Fibroblast of skin of right quadriceps (primary cell): ENCODE measurements around the gene CACNA2D4.

ENCODE experiments used
- DNase-seq: peaks from one replicate; pipeline ENCODE4 v3.0.0-alpha.2; 2013

CACNA2D4 gene

DNA sequence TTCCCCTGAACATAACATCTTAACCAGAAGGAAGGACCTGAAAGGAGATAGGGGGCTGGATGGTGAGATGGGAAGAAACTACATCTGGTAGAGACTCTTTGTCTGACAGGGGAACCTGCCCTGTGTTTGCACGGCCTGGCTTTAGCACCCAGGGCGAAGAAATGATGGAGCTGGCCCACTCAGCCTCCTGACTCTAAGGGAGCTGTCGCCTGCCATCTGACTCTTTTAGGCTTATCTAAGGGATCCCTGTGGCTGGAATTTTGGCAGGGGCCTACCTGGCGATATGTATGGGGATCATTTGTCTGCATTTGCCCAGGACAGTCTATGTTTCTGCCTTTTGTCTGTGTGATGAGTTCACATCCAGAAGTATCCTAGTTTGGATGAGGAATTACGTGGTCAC lies 15.6 kb upstream of the CACNA2D4 start:
- DNase-seq = no peak

- peak; percentile 56 for DNase-seq
These were observed 15.0 kb upstream of the CACNA2D4 start for GRCh38 chr12:1933342-1934051.

- no peak for DNase-seq
These were observed 13.9 kb upstream of the CACNA2D4 start for GRCh38 chr12:1932264-1932777.

DNA sequence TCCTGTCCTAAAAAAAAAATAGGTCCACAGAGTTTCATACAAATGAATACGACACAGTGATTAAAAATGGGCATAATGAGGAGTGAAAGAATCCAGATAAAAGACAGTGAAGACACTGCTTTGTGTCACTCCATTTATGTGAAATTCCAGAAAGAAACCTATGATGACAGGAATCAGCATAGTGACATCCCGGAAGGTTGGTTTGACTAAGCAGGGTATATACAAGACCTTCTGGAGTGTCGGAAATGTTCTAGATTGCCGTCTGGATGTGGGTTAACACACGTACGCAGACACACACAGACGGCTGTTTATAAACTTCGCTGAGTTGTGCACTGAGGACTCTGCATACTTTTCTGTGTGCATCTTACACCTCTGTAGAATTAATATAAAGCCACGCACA lies 13.2 kb upstream of the CACNA2D4 start:
- DNase-seq = no peak

DNA sequence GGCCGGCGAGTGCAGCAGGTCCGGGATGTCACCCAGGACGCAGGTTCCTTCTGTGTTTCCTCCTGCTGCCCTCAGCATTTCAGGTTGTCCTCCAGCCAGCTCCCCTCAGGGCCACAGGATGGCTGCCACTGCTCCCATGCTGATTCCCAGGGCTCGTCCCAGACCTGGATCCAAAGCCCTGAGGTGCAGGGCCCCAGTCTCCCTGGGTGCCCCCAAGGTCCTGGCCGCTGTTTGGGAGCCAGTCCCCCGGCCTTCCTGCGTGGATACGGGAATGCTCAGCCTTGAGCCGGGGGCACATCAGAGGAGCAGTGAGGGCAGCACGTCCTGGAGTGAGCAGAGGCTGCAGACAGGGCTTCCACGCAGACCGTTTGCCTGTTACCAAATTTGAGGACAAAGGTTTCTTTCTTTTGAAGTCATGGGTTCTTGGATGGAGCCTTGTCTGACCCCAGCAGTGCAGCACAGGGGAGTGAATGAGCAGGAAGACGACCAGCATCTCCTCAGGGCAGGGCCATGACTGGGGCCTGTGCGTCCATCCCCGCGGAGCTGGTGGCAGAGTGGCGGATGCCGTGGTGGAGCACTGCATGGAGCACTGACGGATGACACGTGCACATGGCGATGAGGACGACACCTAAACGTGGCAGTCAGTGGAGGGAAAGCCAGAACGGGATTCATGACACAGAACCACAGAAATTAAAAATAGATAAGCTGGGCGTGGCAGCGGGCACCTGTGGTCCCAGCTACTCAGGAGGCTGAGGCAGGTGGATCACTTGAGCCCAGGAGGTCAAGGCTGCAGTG lies 12.5 kb upstream of the CACNA2D4 start:
- DNase-seq = no peak

GRCh38 chr12:1929985-1930802 lies 11.7 kb upstream of the CACNA2D4 start:
- DNase-seq = no peak

- no peak for DNase-seq
These were observed 11.0 kb upstream of the CACNA2D4 start for GRCh38 chr12:1929241-1929984.

- DNase-seq = no peak
These were observed 10.1 kb upstream of the CACNA2D4 start for GRCh38 chr12:1928439-1929121.

- DNase-seq = peak; percentile 14
These were observed 9.4 kb upstream of the CACNA2D4 start for GRCh38 chr12:1927751-1928351.

- DNase-seq = no peak
These were observed 8.7 kb upstream of the CACNA2D4 start for GRCh38 chr12:1927051-1927680.

GRCh38 chr12:1926251-1926657 lies 7.8 kb upstream of the CACNA2D4 start:
- no peak for DNase-seq

GRCh38 chr12:1925684-1926006 lies 7.2 kb upstream of the CACNA2D4 start:
- DNase-seq = no peak

DNA sequence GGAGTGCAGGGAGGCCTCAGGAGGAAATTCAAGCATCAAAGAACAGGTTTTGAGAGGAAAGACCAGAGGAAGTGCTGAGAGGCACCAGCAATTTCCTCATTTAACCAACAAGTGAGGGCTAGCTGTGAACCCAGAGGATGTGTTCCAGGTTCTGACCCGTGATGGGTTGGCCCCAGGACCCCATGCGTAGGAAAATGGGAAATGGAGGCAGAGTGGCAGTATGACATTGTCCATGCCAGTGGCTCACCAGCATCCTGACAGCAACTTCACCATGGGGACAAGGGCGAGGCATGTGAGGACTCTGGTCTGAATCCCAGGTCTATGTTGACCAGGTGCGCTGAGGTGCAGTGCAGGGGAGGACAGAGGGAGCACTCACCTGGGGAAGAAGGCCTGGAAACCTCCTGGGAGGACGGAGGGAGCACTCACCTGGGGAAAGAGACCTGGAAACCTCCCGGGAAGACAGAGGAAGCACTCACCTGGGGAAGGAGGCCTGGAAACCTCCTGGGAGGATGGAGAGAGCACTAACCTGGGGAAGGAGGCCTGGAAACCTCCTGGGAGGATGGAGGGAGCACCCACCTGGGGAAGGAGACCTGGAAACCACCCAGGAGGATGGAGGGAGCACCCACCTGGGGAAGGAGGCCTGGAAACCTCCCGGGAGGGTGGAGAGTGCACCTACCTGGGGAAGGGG lies 6.7 kb upstream of the CACNA2D4 start:
- DNase-seq = no peak

DNA sequence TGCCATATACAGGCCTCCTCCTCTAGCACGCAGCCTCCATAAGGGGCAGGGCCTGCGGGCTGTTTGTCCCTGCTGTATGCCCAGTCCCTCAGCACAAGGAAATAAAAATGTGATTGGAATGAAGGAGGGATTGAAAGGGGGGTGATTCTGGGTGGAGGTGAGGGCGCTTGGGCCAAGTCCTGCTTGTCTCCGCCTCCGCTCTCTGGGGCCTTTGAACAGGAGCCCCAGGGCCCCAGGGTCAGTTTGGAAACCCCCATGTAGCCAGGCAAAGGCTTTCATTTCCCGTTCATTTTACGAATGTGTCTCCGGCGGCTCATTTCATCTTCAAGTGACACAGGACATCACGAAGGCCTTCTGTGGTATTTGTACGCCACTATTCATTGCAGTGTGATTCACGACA lies 4.5 kb upstream of the CACNA2D4 start:
- DNase-seq = no peak

DNA sequence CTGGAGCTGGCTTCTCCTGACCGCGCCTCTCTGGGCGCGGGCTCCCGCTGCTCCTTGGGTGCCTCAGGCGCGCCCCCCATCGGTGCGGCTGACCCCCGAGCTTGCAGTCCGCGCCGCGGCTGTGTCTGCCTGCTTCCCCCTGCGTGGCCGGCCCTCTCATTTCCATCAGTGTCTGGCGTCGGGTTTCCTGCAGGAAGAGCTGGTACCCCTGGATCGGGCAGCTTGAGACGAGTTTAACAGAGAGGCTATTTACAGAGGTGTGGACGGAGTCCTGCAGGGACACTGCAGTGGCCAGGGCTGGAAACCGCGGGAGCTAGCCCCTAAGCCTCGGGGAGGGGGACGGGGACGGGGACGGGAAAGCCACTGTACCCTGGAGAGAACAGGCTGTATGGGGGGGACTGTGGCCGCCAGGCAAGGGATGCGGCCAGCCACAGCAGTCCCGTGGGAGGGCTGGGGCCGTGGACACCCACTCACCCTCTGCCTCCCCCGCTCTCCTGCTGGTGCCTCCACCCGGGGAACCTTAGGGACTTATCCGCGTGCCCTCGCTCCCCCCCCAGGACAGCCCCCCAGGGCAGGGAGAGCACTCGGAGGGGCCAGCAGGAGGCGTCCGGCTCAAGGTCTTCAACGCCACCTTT lies 3.7 kb upstream of the CACNA2D4 start:
- no peak for DNase-seq

DNA sequence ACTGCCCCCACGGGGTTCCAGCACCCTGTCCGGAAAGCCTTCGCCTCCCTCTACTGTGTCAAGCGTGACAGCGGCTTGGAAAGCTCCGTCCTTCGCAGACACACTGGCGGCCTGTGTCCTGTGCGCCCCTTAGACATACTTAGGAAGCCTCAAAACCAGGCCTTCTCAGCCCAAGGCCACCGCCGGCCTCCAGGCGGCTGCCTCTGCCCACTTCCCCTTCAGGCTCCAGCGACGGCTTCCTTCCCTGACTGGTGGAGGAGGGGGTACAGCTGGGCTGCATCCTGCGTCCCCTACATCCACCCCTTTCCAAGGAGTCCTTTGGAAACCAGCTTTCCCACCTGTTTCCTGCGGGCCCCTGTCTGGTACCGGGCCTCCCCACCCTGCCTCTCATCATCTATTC lies 2.5 kb upstream of the CACNA2D4 start:
- DNase-seq = no peak

DNA sequence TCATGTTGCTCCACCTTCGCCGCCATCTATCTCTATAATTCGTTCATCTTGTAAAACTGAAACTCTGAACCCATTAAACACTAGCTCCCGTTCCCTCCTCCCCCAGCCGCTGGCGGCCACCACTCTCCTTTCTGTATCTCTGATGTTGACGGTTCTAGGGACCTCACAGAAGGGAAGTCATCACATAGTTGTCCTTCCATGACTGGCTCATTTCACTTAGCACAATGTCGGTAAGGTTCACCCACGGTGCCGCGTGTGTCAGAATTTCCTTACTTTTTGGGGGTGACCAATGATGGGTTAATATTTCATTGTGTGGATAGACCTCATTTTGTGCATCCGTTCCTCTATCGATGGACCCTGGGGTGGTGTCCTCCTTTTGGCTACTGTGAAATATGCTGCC lies 2.0 kb upstream of the CACNA2D4 start:
- DNase-seq = no peak

- DNase-seq = no peak
These were observed 1.3 kb upstream of the CACNA2D4 start for GRCh38 chr12:1919763-1920162.

- no peak for DNase-seq
These were observed 832 bp upstream of the CACNA2D4 start for GRCh38 chr12:1919284-1919683.

GRCh38 chr12:1918884-1919236 lies 408 bp upstream of the CACNA2D4 start:
- DNase-seq = no peak
